ENCODE results near the gene OSBP2. TPM values are rescaled to one million over a fixed set of nuclear protein-coding genes. Genes with fewer than 3 reads are reported as not detected.

The OSBP2 gene
- total RNA-seq, 1 experiment from 2014 or later: 6.2 TPM

DNA sequence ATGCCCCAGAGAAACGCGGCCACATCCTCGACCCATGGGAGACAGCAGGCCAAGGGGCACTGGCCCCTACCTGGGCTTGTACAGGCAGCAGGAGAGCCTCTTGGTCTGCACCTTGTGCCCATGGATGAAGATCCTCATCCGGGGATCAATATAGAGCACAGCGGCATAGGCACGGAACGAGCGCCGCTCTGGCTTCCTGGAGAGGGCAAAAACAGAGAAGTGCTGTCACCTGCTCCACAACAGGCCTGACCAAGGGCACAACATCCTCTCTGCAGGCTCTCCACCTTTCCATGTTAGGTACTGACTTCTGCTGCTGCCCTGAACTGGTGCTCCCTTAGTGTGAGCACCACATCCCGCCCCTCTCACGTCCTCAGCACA, 246.7 kb downstream of the OSBP2 start:
- H3K27me3 Mint-ChIP-seq (ENCODE audit: insufficient read depth, unreplicated experiment): no peaks in the 10 kb centered on the region
- TF ChIP-seq, protein P1, sequence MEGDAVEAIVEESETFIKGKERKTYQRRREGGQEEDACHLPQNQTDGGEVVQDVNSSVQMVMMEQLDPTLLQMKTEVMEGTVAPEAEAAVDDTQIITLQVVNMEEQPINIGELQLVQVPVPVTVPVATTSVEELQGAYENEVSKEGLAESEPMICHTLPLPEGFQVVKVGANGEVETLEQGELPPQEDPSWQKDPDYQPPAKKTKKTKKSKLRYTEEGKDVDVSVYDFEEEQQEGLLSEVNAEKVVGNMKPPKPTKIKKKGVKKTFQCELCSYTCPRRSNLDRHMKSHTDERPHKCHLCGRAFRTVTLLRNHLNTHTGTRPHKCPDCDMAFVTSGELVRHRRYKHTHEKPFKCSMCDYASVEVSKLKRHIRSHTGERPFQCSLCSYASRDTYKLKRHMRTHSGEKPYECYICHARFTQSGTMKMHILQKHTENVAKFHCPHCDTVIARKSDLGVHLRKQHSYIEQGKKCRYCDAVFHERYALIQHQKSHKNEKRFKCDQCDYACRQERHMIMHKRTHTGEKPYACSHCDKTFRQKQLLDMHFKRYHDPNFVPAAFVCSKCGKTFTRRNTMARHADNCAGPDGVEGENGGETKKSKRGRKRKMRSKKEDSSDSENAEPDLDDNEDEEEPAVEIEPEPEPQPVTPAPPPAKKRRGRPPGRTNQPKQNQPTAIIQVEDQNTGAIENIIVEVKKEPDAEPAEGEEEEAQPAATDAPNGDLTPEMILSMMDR (IDR thresholded peaks at IDR 0.05; ENCODE audit: insufficient read depth in 1 of 2, low read depth in 1 of 2, low read length in 1 of 2, severe bottlenecking in 1 of 2, unreplicated experiment in 1 of 2): no peak
- no peak overlapping the region for H3K4me3 Mint-ChIP-seq (ENCODE audit: unreplicated experiment)
- Histone ChIP-seq H3K36me3 (ENCODE audit: control insufficient read depth, insufficient read depth, low read length) (peaks cover 19% of the 10 kb centered on the region), H3K27me3 (replicated peaks; ENCODE audit: control insufficient read depth, insufficient read depth, low read length) (no peaks in the 10 kb centered on the region), H3K4me1 (no peaks in the 10 kb centered on the region), H3K9me3 (no peaks in the 10 kb centered on the region), H3K4me3 (ENCODE audit: low read depth, low read length) (no peak overlapping the region)
- intact Hi-C loops (cut with micrococcal nuclease; ENCODE audit: unreplicated experiment): no loop called here
- no peak overlapping the region for H3K27ac Mint-ChIP-seq (ENCODE audit: unreplicated experiment)
- ChIA-PET CTCF (no interaction called here), POLR2A (no interaction called here)
- peaks cover 79% of the 10 kb centered on the region for H3K36me3 Mint-ChIP-seq (ENCODE audit: insufficient read depth, unreplicated experiment)
- H3K4me1 Mint-ChIP-seq (ENCODE audit: low read depth, unreplicated experiment): no peaks in the 10 kb centered on the region
- H3K9me3 Mint-ChIP-seq (ENCODE audit: unreplicated experiment): no peaks in the 10 kb centered on the region
- no peak for DNase-seq
- BruUV-seq (replicated peaks): no TSS peak

DNA sequence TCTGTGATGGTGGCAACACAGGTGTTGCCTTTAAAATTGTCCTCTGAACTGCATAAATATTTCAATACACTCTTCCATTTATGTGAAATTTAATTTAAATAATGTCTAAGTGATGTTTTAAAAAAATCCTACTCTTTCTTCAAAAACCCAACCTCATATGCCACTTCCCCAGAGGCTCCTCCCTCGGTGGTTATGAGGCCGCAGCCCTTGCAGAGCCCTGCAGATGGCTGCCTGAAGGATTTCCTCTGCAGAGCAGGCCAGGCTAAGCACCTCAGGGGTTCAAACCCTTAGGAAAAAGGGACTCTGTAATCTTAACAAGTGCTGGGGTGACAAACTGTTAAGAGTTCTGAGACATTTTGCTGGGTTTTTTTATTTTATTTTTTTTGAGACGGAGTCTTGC, 248.7 kb downstream of the OSBP2 start:
- BruUV-seq (replicated peaks): no TSS peak
- Histone ChIP-seq H3K4me1 (no peaks in the 10 kb centered on the region), H3K9me3 (no peaks in the 10 kb centered on the region), H3K36me3 (ENCODE audit: control insufficient read depth, insufficient read depth, low read length) (peaks cover 15% of the 10 kb centered on the region), H3K4me3 (ENCODE audit: low read depth, low read length) (no peak overlapping the region), H3K27me3 (replicated peaks; ENCODE audit: control insufficient read depth, insufficient read depth, low read length) (no peaks in the 10 kb centered on the region)
- intact Hi-C loops (cut with micrococcal nuclease; ENCODE audit: unreplicated experiment): no loop called here
- Mint-ChIP-seq H3K9me3 (ENCODE audit: unreplicated experiment) (no peaks in the 10 kb centered on the region), H3K27ac (ENCODE audit: unreplicated experiment) (no peak overlapping the region), H3K27me3 (ENCODE audit: insufficient read depth, unreplicated experiment) (no peaks in the 10 kb centered on the region), H3K36me3 (ENCODE audit: insufficient read depth, unreplicated experiment) (peaks cover 60% of the 10 kb centered on the region), H3K4me3 (ENCODE audit: unreplicated experiment) (no peak overlapping the region), H3K4me1 (ENCODE audit: low read depth, unreplicated experiment) (no peaks in the 10 kb centered on the region)
- ChIA-PET CTCF (no interaction called here), POLR2A (no interaction called here)
- no peak for DNase-seq
- TF ChIP-seq, protein P1 (IDR thresholded peaks at IDR 0.05; ENCODE audit: insufficient read depth in 1 of 2, low read depth in 1 of 2, low read length in 1 of 2, severe bottlenecking in 1 of 2, unreplicated experiment in 1 of 2): no peak

DNA sequence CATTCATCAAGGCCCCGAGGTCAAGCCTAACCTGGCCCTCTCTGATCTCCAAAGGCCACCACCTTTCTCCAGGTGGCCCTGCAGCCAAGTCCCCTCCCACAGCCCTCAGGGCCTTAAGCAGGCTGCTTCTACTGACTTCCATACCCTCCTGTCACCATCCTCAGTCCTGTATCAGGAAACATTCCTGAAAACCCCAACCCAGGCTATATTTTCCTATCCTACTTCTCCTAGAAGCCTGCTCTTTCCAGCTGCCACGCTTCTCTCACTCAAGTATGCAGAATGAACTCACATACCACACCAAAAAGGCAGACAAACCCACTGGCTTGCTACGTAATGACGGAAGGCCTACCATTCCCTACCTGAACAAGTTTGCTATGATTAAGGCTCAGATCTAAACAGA, 250.3 kb downstream of the OSBP2 start:
- TF ChIP-seq, protein P1 (IDR thresholded peaks at IDR 0.05; ENCODE audit: insufficient read depth in 1 of 2, low read depth in 1 of 2, low read length in 1 of 2, severe bottlenecking in 1 of 2, unreplicated experiment in 1 of 2): no peak
- no TSS peak for BruUV-seq (replicated peaks)
- peaks cover 47% of the 10 kb centered on the region for H3K36me3 Mint-ChIP-seq (ENCODE audit: insufficient read depth, unreplicated experiment)
- no peak overlapping the region for H3K4me3 Mint-ChIP-seq (ENCODE audit: unreplicated experiment)
- POLR2A ChIA-PET: no interaction called here
- peaks cover 17% of the 10 kb centered on the region for H3K36me3 ChIP-seq (ENCODE audit: control insufficient read depth, insufficient read depth, low read length)
- no peaks in the 10 kb centered on the region for H3K4me1 Mint-ChIP-seq (ENCODE audit: low read depth, unreplicated experiment)
- H3K4me1 ChIP-seq: no peaks in the 10 kb centered on the region
- H3K9me3 Mint-ChIP-seq (ENCODE audit: unreplicated experiment): no peaks in the 10 kb centered on the region
- H3K27me3 Mint-ChIP-seq (ENCODE audit: insufficient read depth, unreplicated experiment): no peaks in the 10 kb centered on the region
- no peak for DNase-seq
- CTCF ChIA-PET: interaction anchor here (0.6 to 1.1 kb wide), 2 partner anchors 24 to 97 kb away, joined by 3 to 11 read pairs; partner anchors contain the start of gene MORC2
- intact Hi-C loops (cut with micrococcal nuclease; ENCODE audit: unreplicated experiment): no loop called here
- H3K9me3 ChIP-seq: no peaks in the 10 kb centered on the region
- H3K27me3 ChIP-seq (replicated peaks; ENCODE audit: control insufficient read depth, insufficient read depth, low read length): no peaks in the 10 kb centered on the region
- no peak overlapping the region for H3K4me3 ChIP-seq (ENCODE audit: low read depth, low read length)
- no peak overlapping the region for H3K27ac Mint-ChIP-seq (ENCODE audit: unreplicated experiment)
